Measurements from ENCODE around the gene CD274. TPM values are rescaled to one million over a fixed set of nuclear protein-coding genes. Genes with fewer than 3 reads are reported as not detected.

CD274 gene
- total and polyA plus RNA-seq, 2 of the 8 experiments (the other 6 are each of a cell fraction or from before 2014, with no cell fraction given), result 0.08 to 0.15 TPM

GRCh38 chr9:5436441-5436840, 13.9 kb upstream of the CD274 start:
- no peak overlapping the region for H3K23ac ChIP-seq (ENCODE audit: insufficient read length)
- no peaks in the 10 kb centered on the region for H4K20me1 ChIP-seq (replicated peaks in 1 of 2; ENCODE audit: control insufficient read depth in 1 of 2, insufficient read depth in 2 of 2, low read length in 2 of 2)
- no peak overlapping the region for H2BK5ac ChIP-seq (ENCODE audit: low read depth, low read length)
- H3K4me2 ChIP-seq (ENCODE audit: insufficient read depth in 1 of 2, low read depth in 2 of 2, low read length in 2 of 2), result peak overlapping the region; percentile 69 to 70
- H4K91ac ChIP-seq (replicated peaks; ENCODE audit: insufficient read length, low read length), result no peak overlapping the region
- H2BK12ac ChIP-seq (ENCODE audit: low read depth, low read length), result no peak overlapping the region
- no peak overlapping the region for H3K14ac ChIP-seq (ENCODE audit: insufficient read length)
- no peak overlapping the region for H2BK20ac ChIP-seq (ENCODE audit: low read length)
- H3K9ac ChIP-seq (replicated peaks in 1 of 4; ENCODE audit: extremely low read depth in 1 of 4, low read depth in 3 of 4, low read length in 3 of 4), result no peak overlapping the region
- FAIRE-seq, result no peak
- no peak overlapping the region for H4K5ac ChIP-seq (ENCODE audit: insufficient read length, low read depth, low read length)
- ChIA-PET POLR2A (ENCODE audit: partially characterized antibody) (interaction anchor here (1.4 to 1.6 kb wide), 2 partner anchors 8 to 13 kb away, joined by 4 to 6 read pairs; partner anchors contain the start of gene CD274), CTCF (ENCODE audit: partially characterized antibody) (interaction anchor here (1.1 to 1.5 kb wide), 3 partner anchors 13 to 268 kb away, joined by 3 read pairs; partner anchors contain the start of gene CD274)
- no peaks in the 10 kb centered on the region for H3K79me1 ChIP-seq (ENCODE audit: low read depth, low read length)
- peaks cover 3 to 24% (median 5%) of the 10 kb centered on the region in 4 experiments; a peak in 5 of 8 replicates for H3K36me3 ChIP-seq (ENCODE audit: control insufficient read depth in 2 of 4, insufficient read depth in 4 of 4, low read length in 3 of 4)
- H3K18ac ChIP-seq (ENCODE audit: extremely low read depth, low read length), result no peak overlapping the region
- H2BK120ac ChIP-seq (replicated peaks; ENCODE audit: low read depth, low read length), result no peak overlapping the region
- no peak overlapping the region for H3K4ac ChIP-seq (replicated peaks; ENCODE audit: insufficient read length, low read depth, low read length)
- H2BK15ac ChIP-seq (ENCODE audit: low read length), result no peak overlapping the region
- no peak overlapping the region for H4K8ac ChIP-seq (ENCODE audit: extremely low read depth, insufficient read depth, low read length)
- peaks cover 6% of the 10 kb centered on the region; the same call in 1 of the 2 replicates for H3K23me2 ChIP-seq (ENCODE audit: low read depth, low read length)
- peaks cover 3 to 27% of the 10 kb centered on the region in 2 experiments; a peak in 2 of 4 replicates for H3K9me3 ChIP-seq (ENCODE audit: insufficient read depth in 2 of 2, low read depth in 1 of 2, low read length in 1 of 2)
- no peak overlapping the region for H3K27ac ChIP-seq (ENCODE audit: low read depth, low read length)
- H2AK5ac ChIP-seq (ENCODE audit: low read depth, low read length), result no peak overlapping the region
- H3K27me3 ChIP-seq (replicated peaks in 1 of 4; ENCODE audit: control insufficient read depth in 3 of 4, extremely low read depth in 1 of 4, insufficient read depth in 3 of 4, low read length in 3 of 4), result no peaks in the 10 kb centered on the region
- peak overlapping the region in 2 of 4 experiments; percentile 83 to 88; a peak in 3 of 8 replicates for H3K4me3 ChIP-seq (ENCODE audit: extremely low read depth in 1 of 4, insufficient read depth in 2 of 4, low read depth in 3 of 4, low read length in 4 of 4)
- no peak overlapping the region for H3K56ac ChIP-seq (replicated peaks; ENCODE audit: insufficient read length, low read depth, low read length)
- H3K79me2 ChIP-seq (ENCODE audit: control insufficient read depth in 1 of 2, insufficient read depth in 2 of 2, low read length in 2 of 2), result no peaks in the 10 kb centered on the region
- 94% methylated on average over 2 of the region's 2 CpGs; no CpG with 5 or more reads in 1 of the 2 experiments for WGBS, 2 experiments (ENCODE audit: extremely low coverage in 1 of 2, insufficient coverage in 1 of 2, insufficient read length in 1 of 2, insufficient replicate concordance in 2 of 2, low coverage in 1 of 2, low lambda C conversion rate in 2 of 2, missing lambda C conversion rate in 1 of 2)
- H2AFZ ChIP-seq (ENCODE audit: low read length), result no peak overlapping the region
- peaks cover 0 to 6% (median 2%) of the 10 kb centered on the region in 4 experiments; a peak in 3 of 7 replicates for H3K4me1 ChIP-seq (replicated peaks in 1 of 4; ENCODE audit: control insufficient read depth in 3 of 4, insufficient read depth in 4 of 4, low read length in 3 of 4)
- DNase-seq (ENCODE audit: low read depth in 1 of 2, low spot score in 2 of 2), result no peak
- no peak for TF ChIP-seq EGR1 (IDR thresholded peaks at IDR 0.05; ENCODE audit: borderline replicate concordance, low read depth, low read length)
- no peak for TF ChIP-seq CHD2 (IDR thresholded peaks at IDR 0.05; ENCODE audit: low read length)
- TF ChIP-seq CTCF (IDR thresholded peaks at IDR 0.05; ENCODE audit: control extremely low read depth in 1 of 3, insufficient read depth in 1 of 3, low read depth in 1 of 3, low read length in 3 of 3), result no peak
- no peak for TF ChIP-seq EZH2 (IDR thresholded peaks at IDR 0.05; ENCODE audit: low read depth, low read length, severe bottlenecking)
